Activated CD4-positive, alpha-beta memory T cell treated with anti-CD3 and anti-CD28 coated beads, Interleukin-2, amount 10 ng/mL, durations not matched to agents 7 days and 5 days (primary cell): Measurements from ENCODE around the gene PLGRKT. TPM values are rescaled to one million over a fixed set of nuclear protein-coding genes. Genes with fewer than 3 reads are reported as not detected.
A peak's percentile ranks its signal among the peaks of the same experiment; 100 is the strongest.
"Not testable (repeated sequence)": the region's sequence is repeated elsewhere in the genome, so short reads cannot be mapped to it uniquely, and the experiment has no call there.

Experiments
- CTCF ChIA-PET: fragments of 350-600 bp; sonication (Branson Sonifier 250); formaldehyde crosslinking; loops from one replicate; lab custom pipeline; 2021; ENCODE audit warnings: antibody characterized with exemption, inconsistent platforms; lab: Charles Lee
- POLR2A ChIA-PET: fragments of 350-600 bp; sonication (Branson Sonifier 250); formaldehyde crosslinking; loops from one replicate; lab custom pipeline; 2021; ENCODE audit warnings: antibody characterized with exemption; lab: Charles Lee
- DNase-seq: peaks from one replicate; pipeline ENCODE4 v3.0.0-alpha.2; 2020
- H3K27ac Mint-ChIP-seq: one replicate; pipeline ENCODE4 v1.8.0; 2021; ENCODE audit warnings: mild to moderate bottlenecking, mixed read lengths
- H3K27me3 Mint-ChIP-seq: one replicate; pipeline ENCODE4 v1.8.0; 2021; ENCODE audit warnings: mixed read lengths
- H3K36me3 Mint-ChIP-seq: one replicate; pipeline ENCODE4 v1.8.0; 2021; ENCODE audit warnings: low read depth, mixed read lengths
- H3K4me1 Mint-ChIP-seq: one replicate; pipeline ENCODE4 v1.8.0; 2021; ENCODE audit warnings: mixed read lengths
- H3K4me3 Mint-ChIP-seq: one replicate; pipeline ENCODE4 v1.8.0; 2021; ENCODE audit warnings: mild to moderate bottlenecking, mixed read lengths
- H3K9me3 Mint-ChIP-seq: one replicate; pipeline ENCODE4 v1.8.0; 2021; ENCODE audit warnings: mixed read lengths
- total RNA-seq, 2 experiments: library from RNA; stranded (reverse); gene quantifications; one replicate each; pipeline ENCODE4 v1.2.3, GENCODE V29; 2021

PLGRKT gene
- total RNA-seq, 2 experiments from 2014 or later: 32.0 TPM

- POLR2A ChIA-PET: no interaction called here
- peaks cover 19% of the 10 kb centered on the region for H3K9me3 Mint-ChIP-seq
- CTCF ChIA-PET: no interaction called here
- peaks cover 33% of the 10 kb centered on the region for H3K4me1 Mint-ChIP-seq
- peaks cover 36% of the 10 kb centered on the region for H3K36me3 Mint-ChIP-seq
- no peak overlapping the region for H3K27ac Mint-ChIP-seq
- DNase-seq: no peak
- H3K4me3 Mint-ChIP-seq: no peak overlapping the region
- no peaks in the 10 kb centered on the region for H3K27me3 Mint-ChIP-seq
Measured at GRCh38 chr9:5354184-5354583, 83.5 kb downstream of the PLGRKT start.

- POLR2A ChIA-PET: interaction anchor here (0.6 to 2.6 kb wide), 9 partner anchors 22 to 612 kb away, joined by 3 to 9 read pairs (median 5); partner anchors contain the start of genes AK3, CD274, PLGRKT and RIC1
- peak; percentile 50 for DNase-seq
Measured at GRCh38 chr9:5352637-5353248, 85.0 kb downstream of the PLGRKT start.

GRCh38 chr9:5338992-5339981 lies 98.4 kb downstream of the PLGRKT start, which contains the start of gene RLN1:
Gene RLN1, minus strand, starts transcription at chr9:5339876. Its CDS starts 130 bp downstream, at chr9:5339746.
- DNase-seq: peak; percentile 25
- H3K9me3 Mint-ChIP-seq, CTCF ChIA-PET, H3K36me3 Mint-ChIP-seq, H3K27me3 Mint-ChIP-seq: not testable (repeated sequence)
- Mint-ChIP-seq H3K4me3 (peak within 1 kb of the TSS; percentile 56), H3K4me1 (peaks cover 28% of the 10 kb centered on the region), H3K27ac (peak within 1 kb of the TSS; percentile 63)
- POLR2A ChIA-PET: interaction anchor here (0.9 kb wide), 1 partner anchor 30 kb away, joined by 3 read pairs; no protein-coding TSS in a partner anchor

More at GRCh38 chr9:5352637-5353248, 85.0 kb downstream of the PLGRKT start:
- Mint-ChIP-seq H3K27me3 (no peaks in the 10 kb centered on the region), H3K36me3 (peaks cover 34% of the 10 kb centered on the region), H3K4me1 (peaks cover 33% of the 10 kb centered on the region), H3K27ac (peak overlapping the region; percentile 74), H3K4me3 (peak overlapping the region; percentile 17), H3K9me3 (peaks cover 28% of the 10 kb centered on the region)
- CTCF ChIA-PET: interaction anchor here (0.8 to 1.5 kb wide), 5 partner anchors 8 to 85 kb away, joined by 3 read pairs; partner anchors contain the start of gene PLGRKT

GRCh38 chr9:5336688-5337087 lies 101.0 kb downstream of the PLGRKT start:
- peak overlapping the region; percentile 46 for H3K4me3 Mint-ChIP-seq
- ChIA-PET CTCF (interaction anchor here (1.2 to 1.4 kb wide), 2 partner anchors 9 to 578 kb away, joined by 5 read pairs; no protein-coding TSS in a partner anchor), POLR2A (interaction anchor here (0.9 kb wide), 1 partner anchor 39 kb away, joined by 3 read pairs; no protein-coding TSS in a partner anchor)
- no peaks in the 10 kb centered on the region for H3K27me3 Mint-ChIP-seq
- H3K9me3 Mint-ChIP-seq: no peaks in the 10 kb centered on the region
- peak overlapping the region; percentile 74 for H3K27ac Mint-ChIP-seq
- peaks cover 34% of the 10 kb centered on the region for H3K4me1 Mint-ChIP-seq
- peak; percentile 57 for DNase-seq
- peaks cover 19% of the 10 kb centered on the region for H3K36me3 Mint-ChIP-seq

GRCh38 chr9:5331276-5331675 lies 106.4 kb downstream of the PLGRKT start:
- CTCF ChIA-PET, H3K27ac Mint-ChIP-seq, H3K9me3 Mint-ChIP-seq, POLR2A ChIA-PET, H3K4me3 Mint-ChIP-seq, H3K27me3 Mint-ChIP-seq, DNase-seq: not testable (repeated sequence)
- H3K4me1 Mint-ChIP-seq: peaks cover 36% of the 10 kb centered on the region
- peaks cover 50% of the 10 kb centered on the region for H3K36me3 Mint-ChIP-seq

- Mint-ChIP-seq H3K27me3 (no peaks in the 10 kb centered on the region), H3K27ac (peak overlapping the region; percentile 58), H3K36me3 (peaks cover 31% of the 10 kb centered on the region), H3K4me3 (no peak overlapping the region), H3K9me3 (peaks cover 8% of the 10 kb centered on the region), H3K4me1 (peaks cover 26% of the 10 kb centered on the region)
- CTCF ChIA-PET: interaction anchor here (1.2 to 1.3 kb wide), 3 partner anchors 9 to 141 kb away, joined by 3 to 5 read pairs (median 3); no protein-coding TSS in a partner anchor
- DNase-seq: peak; percentile 71
- POLR2A ChIA-PET: interaction anchor here (1.0 to 1.4 kb wide), 3 partner anchors 10 to 110 kb away, joined by 3 to 6 read pairs (median 4); no protein-coding TSS in a partner anchor
Measured at GRCh38 chr9:5326893-5327548, 110.7 kb downstream of the PLGRKT start.

- Mint-ChIP-seq H3K27me3 (no peaks in the 10 kb centered on the region), H3K4me3 (no peak overlapping the region), H3K4me1 (peaks cover 26% of the 10 kb centered on the region), H3K27ac (no peak overlapping the region), H3K9me3 (peaks cover 4% of the 10 kb centered on the region), H3K36me3 (peaks cover 26% of the 10 kb centered on the region)
- CTCF ChIA-PET: interaction anchor here (1.2 kb wide), 1 partner anchor 140 kb away, joined by 3 read pairs; no protein-coding TSS in a partner anchor
- POLR2A ChIA-PET: interaction anchor here (1.0 to 1.4 kb wide), 3 partner anchors 11 to 111 kb away, joined by 3 to 6 read pairs (median 4); no protein-coding TSS in a partner anchor
- no peak for DNase-seq
Measured at GRCh38 chr9:5326187-5326586, 111.5 kb downstream of the PLGRKT start.

- H3K9me3 Mint-ChIP-seq, H3K36me3 Mint-ChIP-seq, H3K27ac Mint-ChIP-seq, H3K4me3 Mint-ChIP-seq, H3K4me1 Mint-ChIP-seq, DNase-seq, H3K27me3 Mint-ChIP-seq: not testable (repeated sequence)
- ChIA-PET CTCF (interaction anchor here (1.0 to 1.2 kb wide), 2 partner anchors 7 to 566 kb away, joined by 3 to 5 read pairs; no protein-coding TSS in a partner anchor), POLR2A (interaction anchor here (1.0 kb wide), 1 partner anchor 70 kb away, joined by 4 read pairs; no protein-coding TSS in a partner anchor)
Measured at GRCh38 chr9:5321601-5322000, 116.1 kb downstream of the PLGRKT start.

- H3K9me3 Mint-ChIP-seq: no peaks in the 10 kb centered on the region
- ChIA-PET CTCF (interaction anchor here (1.0 to 1.2 kb wide), 2 partner anchors 8 to 565 kb away, joined by 3 to 5 read pairs; no protein-coding TSS in a partner anchor), POLR2A (interaction anchor here (1.0 kb wide), 1 partner anchor 71 kb away, joined by 4 read pairs; no protein-coding TSS in a partner anchor)
- H3K36me3 Mint-ChIP-seq: peaks cover 9% of the 10 kb centered on the region
- no peak overlapping the region for H3K27ac Mint-ChIP-seq
- DNase-seq: no peak
- H3K4me3 Mint-ChIP-seq: no peak overlapping the region
- H3K27me3 Mint-ChIP-seq: no peaks in the 10 kb centered on the region
- peaks cover under 1% of the 10 kb centered on the region for H3K4me1 Mint-ChIP-seq
Measured at GRCh38 chr9:5321058-5321457, 116.7 kb downstream of the PLGRKT start.

GRCh38 chr9:5316406-5316805 lies 121.3 kb downstream of the PLGRKT start:
- POLR2A ChIA-PET, H3K27me3 Mint-ChIP-seq, DNase-seq, H3K4me3 Mint-ChIP-seq, H3K4me1 Mint-ChIP-seq, CTCF ChIA-PET, H3K27ac Mint-ChIP-seq: not testable (repeated sequence)
- peaks cover 13% of the 10 kb centered on the region for H3K9me3 Mint-ChIP-seq
- peaks cover 21% of the 10 kb centered on the region for H3K36me3 Mint-ChIP-seq

- Mint-ChIP-seq H3K4me1 (no peaks in the 10 kb centered on the region), H3K27ac (no peak overlapping the region), H3K36me3 (peaks cover 21% of the 10 kb centered on the region), H3K9me3 (peaks cover 13% of the 10 kb centered on the region), H3K27me3 (no peaks in the 10 kb centered on the region), H3K4me3 (no peak overlapping the region)
- DNase-seq: no peak
- ChIA-PET CTCF (interaction anchor here (1.2 kb wide), 1 partner anchor 111 kb away, joined by 3 read pairs; no protein-coding TSS in a partner anchor), POLR2A (no interaction called here)
Measured at GRCh38 chr9:5315187-5315923, 122.4 kb downstream of the PLGRKT start.
